NCI-H345 (cell line): ENCODE measurements around the gene CCDC38.

Source experiments
- DNase-seq: peaks from one replicate; lab custom pipeline; 2025; lab: John Stamatoyannopoulos, UW

CCDC38 gene

DNA sequence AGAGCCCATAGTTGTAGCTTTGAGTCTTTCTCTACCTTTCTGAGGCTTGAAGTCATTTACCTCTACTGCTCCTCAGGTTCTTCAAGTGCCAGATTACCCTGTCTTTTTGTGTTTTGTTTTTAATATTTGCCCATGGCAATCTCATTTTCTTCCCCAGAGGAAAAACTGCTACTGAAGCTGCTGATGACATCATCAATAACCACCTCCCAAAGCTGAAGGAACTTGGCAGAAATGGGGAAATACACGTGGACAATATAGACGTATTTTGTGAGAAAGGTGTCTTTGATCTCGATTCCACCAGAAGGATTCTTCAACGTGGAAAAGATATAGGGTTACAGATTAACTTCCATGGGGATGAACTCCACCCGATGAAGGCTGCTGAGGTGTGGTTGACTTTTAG lies 17.8 kb upstream of the CCDC38 start:
- DNase-seq = no peak

DNA sequence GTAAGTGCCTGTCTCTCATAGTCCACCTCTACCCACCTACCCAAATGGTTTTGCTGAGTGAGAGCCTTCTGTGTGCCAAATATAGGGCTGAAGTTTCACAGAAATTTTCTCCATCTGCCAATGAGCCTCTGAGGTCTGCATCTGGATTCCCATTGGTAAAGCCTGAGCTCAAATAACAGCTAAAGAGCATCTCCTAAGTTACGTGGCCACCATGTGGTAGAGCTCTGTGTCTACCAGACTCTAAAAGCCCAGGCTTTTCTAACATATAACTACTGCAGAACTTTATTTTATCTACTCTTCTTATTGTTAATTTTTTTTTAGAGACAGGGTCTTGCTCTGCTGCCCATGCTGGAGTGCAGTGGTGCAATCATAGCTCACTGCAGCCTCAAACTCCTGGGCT lies 16.7 kb upstream of the CCDC38 start:
- DNase-seq = peak; percentile 31

DNA sequence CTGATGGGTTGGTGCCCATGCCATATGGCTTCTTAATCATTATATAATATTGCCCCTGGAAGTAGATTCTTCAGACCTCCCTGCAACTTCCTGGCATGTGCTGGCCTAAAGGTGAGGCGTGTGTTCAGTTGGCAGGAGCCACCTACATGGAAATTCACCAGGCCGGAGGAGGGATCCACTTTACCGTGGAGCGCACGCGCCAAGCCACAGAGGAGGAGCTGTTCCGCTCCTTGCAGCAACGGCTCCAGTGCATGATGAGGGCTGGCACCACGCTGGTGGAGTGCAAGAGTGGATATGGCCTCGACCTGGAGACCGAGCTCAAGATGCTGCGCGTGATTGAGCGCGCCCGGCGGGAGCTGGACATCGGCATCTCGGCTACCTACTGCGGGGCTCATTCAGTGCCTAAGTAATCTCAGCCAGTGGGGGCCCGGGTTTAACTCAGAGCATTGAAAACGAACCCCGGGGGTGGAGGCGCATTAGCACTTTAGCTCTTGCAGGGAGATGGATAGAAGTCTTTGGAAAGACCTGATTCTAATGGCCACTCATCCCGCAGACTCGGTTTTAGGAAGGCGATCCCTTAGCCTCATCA lies 14.2 kb upstream of the CCDC38 start:
- DNase-seq = no peak

DNA sequence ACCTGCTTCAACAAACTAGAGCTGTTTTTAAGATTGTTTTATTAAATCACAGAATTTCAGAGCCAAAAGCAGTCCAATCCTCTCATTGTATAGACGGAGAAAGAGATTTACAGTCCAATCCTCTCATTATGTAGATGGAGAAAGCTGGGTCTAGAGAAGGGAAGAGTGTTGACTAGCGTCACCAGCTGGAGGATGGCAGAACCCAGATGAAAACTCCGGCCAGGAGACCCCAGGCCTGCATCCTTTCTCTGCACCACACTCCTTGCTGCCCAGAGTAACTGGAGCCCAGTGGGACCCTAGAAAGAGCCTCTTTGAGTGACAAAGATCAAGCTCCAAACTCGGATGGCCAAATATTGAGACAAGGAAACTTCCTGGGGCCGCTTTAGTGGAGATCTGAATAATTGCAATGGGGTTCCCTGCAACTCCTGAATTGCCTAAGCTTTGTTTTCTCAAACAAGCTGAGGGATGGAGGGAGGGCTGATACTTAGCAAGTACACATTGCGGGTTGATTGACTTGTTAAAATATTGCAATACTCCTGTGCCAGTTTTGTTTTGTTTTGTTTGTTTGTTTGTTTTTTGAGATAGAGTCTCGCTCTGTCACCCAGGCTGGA lies 13.2 kb upstream of the CCDC38 start:
- no peak for DNase-seq

DNA sequence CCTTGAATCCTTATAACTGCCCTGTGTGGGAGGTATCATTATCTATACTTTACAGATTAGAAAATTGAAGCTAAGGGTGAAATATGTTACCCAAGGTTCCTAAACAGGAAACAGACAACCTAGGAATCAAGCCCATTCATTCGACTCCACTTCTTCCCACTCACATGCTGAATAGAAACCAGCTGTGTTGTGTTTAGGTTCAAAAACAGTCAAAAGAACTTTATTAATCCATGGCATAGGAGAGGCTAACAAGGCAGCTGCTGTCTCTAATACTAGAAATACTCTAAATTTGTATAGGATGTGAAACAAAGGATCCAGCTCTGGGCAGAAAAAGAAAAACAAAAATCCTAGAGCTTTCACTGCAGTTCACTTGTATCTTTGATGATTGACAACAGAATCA lies 10.6 kb upstream of the CCDC38 start:
- DNase-seq = no peak

DNA sequence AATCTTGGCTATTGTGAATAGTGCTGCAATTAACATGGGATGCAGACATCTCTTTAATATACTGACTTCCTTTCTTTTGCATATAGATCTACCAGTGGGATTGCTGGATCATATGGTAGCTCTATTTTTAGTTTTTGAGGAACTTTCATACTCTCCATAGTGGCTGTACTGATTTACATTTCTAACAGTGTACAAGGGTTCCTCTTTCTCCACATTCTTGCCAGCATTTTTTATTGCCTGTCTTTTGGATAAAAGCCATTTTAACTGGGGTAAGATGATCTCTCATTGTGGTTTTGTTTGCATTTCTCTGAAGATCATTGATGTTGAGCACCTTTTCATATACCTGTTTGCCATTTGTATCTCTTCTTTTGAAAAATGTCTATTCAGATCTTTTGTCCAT lies 9.1 kb upstream of the CCDC38 start:
- peak; percentile 27 for DNase-seq

DNA sequence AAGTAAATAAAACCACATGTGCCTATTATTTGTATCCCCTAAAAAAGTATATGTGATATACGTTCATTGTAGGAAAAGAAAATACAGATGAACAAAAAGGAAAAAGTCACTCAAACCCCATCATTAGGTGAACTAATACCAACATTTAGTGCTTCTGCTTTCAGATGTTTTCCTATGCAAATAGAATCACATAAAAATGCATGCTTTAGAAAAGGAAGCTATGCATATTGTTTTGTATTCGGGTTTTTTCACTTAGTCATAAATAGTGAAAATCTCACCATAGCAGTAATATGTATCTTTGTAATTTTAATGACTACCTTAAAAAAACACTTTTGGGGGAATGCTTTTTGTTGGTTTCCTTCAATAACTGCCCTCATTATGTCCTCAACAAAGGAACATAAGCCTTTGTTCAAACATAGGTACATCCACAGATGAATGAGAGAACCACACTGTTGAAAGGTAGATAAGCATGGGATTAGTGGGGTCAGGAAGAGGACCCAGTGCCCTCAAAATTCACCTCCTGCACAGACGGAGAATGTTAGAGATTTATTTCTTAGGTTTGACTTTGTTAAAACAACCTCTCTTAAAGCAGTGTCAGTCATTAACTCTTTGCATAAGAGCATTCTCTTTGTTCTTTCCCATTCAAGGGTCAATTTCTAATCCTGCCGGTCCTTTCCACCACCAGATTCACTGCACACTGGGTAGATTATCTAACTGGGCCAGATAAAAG lies 7.2 kb upstream of the CCDC38 start:
- no peak for DNase-seq

DNA sequence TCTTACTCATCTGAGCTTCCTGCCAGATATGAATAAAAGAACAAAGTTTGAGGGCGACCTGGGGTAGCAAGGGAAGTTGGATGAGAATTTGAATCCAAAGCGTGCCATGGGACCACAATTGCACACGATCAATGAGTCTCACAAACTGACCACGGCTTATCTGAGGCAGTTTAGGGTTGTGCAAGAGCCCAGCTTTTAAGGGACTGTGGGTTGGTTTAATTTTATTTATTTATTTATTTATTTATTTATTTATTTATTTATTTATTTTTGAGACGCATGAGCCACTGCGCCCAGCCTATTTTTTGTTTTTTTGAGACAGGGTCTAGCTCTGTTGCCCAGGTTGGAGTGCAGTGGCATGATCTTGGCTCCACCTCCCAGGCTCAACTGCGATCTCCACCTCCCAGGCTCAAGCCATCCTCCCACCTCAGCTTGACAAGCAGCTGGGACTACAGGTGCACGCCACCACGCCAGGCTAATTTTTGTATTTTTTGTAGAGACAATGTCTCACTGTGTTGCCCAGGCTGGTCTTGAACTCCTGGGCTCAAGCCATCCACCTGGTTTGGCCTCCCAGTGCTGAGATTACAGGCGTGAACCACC lies 1.8 kb upstream of the CCDC38 start:
- DNase-seq = no peak

DNA sequence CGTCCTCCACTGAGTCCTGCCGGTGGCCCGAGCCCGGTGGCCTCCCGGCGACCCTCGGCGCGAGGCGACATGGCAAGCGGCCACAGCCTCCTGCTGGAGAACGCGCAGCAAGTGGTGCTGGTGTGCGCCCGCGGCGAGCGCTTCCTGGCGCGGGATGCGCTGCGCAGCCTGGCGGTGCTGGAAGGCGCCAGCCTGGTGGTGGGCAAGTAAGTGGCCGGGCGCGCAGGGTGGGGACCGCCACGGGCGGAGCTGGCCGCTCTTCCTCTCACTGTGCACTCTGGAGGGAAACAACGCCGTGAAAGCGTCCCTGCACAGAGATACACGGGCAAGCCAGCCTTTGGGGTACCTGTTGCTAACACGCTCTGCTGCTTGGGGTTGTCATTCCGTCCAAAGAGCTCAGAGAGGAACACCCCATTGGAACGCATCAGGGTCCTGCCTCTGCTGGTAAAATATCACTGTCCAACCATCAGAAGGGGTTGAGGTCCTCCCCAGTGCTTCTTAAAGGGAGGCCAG lies 972 bp upstream of the CCDC38 start, which contains the start of gene AMDHD1:
Gene AMDHD1, plus strand, starts transcription at position 2 of the 513 bp plus-strand sequence. Its CDS starts 68 bp downstream, at position 70.
- DNase-seq = peak; percentile 54

DNA sequence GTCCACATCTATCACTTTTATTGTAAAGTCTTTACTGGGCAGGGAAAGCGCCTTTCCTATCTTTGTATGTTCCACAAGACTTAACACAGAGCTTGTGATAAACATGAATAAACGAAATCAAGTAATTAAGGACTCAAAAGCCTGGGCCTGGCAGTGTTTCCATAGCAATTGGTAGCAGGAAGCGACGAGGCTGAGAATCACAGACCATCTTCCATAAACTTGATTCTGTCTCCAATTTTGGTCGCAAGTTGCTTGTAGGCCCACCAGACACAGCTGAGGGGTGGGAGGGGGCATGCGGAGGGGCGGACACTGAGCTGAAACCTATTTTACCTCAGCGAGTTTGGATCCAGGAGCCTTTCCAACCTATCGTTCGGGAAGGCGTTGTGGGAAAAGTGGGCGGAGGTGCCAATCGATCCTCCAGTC lies 302 bp downstream of the CCDC38 start:
- no peak for DNase-seq

DNA sequence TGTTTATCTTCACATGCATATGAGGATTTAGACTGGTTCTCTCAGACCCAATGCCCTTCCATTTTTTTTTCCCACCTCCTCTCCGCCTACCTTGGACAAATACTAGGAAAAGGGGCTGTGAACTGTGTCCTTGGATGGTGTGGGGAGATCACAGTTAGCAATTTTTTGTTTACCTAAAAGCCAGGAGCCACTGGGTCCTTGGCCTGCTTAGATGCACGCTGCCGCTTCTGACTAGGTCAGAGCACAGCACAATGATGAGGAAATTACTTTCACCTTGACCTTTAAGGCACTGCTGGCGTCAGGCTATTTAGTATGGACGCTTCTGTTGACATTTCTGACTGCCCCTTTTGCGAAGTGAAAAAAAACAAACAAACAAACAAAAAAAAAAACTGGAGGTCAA lies 1.9 kb downstream of the CCDC38 start:
- no peak for DNase-seq

DNA sequence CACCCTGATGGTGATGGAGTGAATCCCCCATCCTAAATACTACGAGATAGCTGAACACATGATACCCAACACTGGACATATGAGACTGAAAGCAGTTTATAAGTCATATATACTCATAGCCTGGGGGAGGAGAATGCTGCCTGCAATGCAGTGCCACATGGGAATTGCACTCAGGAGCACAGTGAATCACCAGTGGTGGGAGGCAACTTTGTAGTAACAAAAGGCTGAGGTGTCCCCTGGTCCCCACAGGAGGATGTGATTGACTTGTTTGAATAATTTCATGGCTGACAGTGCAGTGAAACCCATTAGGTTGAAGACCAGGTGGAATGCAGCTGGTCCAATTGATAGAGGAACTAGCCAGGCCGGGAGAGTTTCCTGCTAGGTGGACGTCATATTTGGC lies 20.2 kb downstream of the CCDC38 start:
- no peak for DNase-seq

DNA sequence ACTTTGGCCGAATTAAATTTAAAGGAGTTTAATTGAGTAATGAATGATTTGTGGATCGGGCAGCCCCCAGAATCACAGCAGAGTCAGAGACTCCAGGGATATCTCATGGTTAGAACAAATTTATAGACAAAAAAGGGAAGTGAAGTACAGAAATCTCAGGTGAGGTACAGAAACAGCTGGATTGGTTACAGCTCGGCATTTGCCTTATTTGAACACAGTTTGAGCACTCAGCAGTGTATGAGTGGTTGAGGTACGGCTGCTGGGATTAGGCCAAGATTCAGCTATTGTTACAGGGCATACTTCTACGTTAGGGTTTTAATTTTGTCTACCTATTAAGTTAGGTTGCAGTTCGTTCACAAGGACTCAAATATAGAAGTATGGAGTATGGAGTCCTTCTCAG lies 23.3 kb downstream of the CCDC38 start:
- DNase-seq = no peak

DNA sequence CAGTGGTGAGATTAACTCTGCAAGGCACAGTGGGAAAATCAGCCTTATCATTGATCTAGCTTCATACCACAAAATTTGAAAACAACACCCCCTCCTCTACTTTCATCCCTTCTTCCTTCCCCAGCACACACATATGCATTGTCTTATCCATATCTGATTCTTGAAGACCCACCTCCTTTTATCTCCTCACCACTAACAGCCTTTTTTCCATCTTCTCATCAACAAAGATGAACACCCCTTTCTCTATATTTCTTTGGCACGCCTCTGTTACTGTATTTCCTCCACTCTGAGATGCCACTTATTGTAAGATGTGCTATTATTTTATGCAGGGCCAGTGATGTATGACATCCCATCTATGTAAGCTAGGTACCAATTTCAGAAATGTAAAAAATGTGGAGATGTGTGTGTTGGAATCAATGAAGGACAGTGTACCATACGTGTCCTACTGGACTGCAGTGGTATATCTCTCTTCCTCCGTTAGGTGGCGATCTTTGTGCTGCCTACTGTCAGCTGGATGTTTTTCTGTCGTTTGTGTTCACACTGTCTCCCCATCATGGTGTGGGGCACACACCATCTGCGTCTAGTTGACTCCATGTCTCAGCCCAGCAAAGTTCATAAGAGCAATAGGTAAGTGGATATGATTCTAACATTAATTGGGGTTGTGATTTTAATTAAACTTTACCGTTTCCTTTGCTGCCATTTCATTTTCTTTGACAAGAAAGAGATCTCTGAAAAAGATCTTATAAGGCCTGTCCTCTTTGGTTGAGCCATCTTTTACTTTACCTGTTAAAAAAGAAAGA lies 24.0 kb downstream of the CCDC38 start:
- DNase-seq = peak; percentile 63

DNA sequence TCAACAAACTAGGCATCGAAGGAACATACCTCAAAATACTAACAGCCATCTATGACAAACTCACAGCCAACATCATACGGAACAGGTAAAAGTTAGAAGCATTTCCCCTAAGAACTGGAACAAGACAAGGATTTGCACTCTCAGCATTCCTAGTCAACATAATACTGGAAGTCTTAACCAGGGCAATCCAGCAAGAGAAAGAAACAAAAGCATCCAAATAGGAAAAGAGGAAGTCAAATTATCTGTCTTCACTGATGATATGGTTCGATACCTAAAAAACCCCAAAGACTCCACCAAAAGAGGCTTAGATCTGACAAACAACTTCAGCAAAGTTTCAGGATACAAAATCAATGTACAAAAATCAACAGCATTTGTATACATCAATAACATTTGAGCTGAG lies 32.5 kb downstream of the CCDC38 start:
- DNase-seq = no peak

DNA sequence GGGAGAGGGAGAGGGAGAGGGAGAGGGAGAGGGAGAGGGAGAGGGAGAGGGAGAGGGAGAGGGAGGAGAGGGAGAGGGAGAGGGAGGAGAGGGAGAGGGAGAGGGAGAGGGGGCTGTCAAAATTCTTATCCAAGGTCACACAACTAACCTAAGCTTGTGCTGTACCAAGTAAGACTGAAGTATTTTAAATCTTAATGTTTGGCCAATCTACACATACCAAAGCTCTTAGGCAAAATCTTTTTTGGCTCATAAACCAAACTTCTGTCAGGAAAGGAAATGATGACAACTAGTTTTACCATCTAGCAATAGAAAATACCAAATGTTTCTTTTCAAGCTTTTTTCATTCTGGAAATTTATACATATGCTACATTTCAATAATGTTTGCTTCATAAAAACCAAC lies 33.8 kb downstream of the CCDC38 start:
- no peak for DNase-seq

DNA sequence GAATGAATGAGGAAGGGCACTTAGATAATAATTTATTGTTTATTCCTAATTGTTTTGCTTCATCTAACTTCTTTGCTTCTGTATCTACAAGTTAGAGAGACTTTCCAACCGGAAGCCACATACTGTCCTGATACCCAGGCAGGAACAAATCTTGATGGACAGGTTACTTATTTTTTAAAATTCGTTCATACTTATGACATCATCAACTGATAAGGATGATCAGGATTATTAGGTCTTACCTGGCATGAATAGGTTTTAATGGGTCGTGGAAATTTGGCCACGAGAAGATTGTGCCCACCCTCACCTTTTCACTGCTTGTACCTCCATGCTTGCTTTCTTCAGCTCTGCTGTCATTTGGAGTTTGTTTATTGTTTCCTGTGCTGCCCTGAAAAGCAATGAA lies 44.3 kb downstream of the CCDC38 start:
- no peak for DNase-seq

DNA sequence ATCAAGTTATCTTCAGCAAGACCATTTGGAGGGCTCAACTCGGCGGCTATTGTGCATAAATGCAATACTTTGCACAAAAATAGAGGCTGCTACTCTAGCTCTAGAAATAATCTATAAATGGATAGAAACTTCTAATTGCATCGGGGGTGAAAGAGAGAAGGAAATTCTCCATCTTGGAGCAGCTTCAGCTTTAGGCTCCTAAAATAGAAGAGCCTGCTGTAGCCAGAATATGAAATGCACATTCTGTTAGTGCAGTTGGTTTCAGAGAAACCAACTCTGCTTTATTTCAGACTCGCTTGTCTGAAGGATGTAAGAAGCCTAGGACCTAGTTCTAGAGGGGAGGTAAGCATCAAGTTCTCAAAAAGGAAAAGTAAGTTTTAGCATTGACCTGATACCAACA lies 45.6 kb downstream of the CCDC38 start:
- no peak for DNase-seq

DNA sequence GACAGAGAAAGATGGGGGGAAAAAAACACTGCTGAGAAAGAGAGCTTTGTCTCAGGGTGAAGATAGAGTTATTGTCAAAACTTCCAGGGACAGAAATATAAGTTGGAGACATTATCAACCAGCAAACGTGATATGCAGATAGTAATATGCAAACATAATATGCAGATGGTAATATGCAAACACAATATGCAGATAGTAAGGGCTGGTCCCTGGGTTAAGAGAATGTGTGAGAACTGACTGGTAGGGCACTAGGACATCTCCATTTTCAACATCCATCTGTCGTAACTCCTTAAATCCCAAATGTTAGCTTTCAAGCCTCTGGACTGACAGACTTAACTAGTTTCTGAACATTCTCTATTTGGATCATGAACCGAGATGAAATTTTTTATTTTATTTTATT lies 51.5 kb downstream of the CCDC38 start:
- no peak for DNase-seq

DNA sequence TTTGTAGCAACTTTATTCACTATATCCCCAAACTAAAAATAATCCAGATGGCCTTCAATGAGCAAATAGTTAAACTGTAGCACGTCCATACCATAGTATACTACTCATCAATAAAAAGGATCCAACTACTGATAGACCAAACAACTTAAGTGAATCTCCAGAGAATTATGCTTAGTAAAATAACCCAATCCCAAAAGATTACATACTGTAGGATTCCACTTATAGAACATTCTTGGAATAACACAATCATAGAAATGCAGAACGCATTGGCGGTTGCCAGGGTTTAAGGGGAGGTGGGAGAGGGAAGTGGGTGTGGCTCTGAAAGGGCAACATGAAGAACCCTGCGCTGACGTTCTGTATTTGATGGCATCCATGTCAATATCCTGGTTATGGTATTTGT lies 55.1 kb downstream of the CCDC38 start:
- no peak for DNase-seq

DNA sequence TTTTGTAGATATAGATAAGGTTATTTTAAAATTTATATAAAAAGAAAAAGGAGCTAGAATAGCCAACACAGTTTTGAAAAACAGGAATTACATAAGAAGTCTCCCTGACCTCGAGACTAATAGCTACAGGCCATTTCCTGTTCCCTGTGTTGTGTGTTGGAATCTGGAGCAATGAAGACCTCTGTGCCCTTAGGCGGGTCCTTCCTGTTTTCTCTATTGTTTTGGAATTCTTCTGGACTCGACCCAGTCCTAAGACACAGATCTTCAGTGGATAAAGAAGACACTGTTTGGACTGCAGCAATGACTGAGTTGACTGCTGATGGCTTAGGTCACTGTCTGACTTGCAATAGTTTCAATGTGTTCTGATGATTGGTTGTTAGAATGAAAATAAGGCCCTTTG lies 57.4 kb downstream of the CCDC38 start:
- no peak for DNase-seq

DNA sequence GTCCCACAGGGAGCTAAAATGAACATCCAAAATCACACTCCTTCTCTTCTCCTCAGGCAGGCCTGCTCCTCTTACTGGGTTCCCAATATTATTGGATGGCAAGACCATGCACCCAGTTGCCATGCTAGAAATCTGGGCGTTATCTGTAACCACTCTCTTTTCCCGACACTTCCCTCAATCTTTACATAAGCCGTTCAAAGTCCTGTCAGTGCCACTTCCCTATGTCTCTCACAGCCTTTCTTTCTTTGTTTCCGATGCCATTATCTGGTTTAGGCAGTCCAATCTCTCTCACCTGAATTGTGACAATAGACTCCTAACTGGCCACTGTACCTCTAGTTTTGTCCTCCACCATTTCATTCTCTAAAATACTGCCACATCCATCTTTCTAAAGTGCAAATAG lies 59.5 kb downstream of the CCDC38 start:
- no peak for DNase-seq
